WTC11 (cell line): ENCODE results near the gene FCSK.

Experiments used
- CTCF ChIP-seq: fragments of 200-600 bp; IDR thresholded peaks from 2 replicates; pipeline ENCODE4 v1.8.0; 2022; ENCODE audit warnings: antibody characterized with exemption
- NR2C2 ChIP-seq: sonication (generic); formaldehyde crosslinking; IDR thresholded peaks from 2 replicates; pipeline ENCODE4 v1.8.0; 2022; ENCODE audit warnings: mild to moderate bottlenecking, missing genetic modification reagents
- RELA ChIP-seq: sonication (generic); formaldehyde crosslinking; IDR thresholded peaks from 2 replicates; pipeline ENCODE4 v1.8.1; 2022; ENCODE audit warnings: missing genetic modification reagents, mild to moderate bottlenecking, borderline replicate concordance
- STAT6 ChIP-seq: sonication (generic); formaldehyde crosslinking; conservative IDR thresholded peaks from 2 replicates; pipeline ENCODE4 v1.8.1; 2023; ENCODE audit warnings: mild to moderate bottlenecking, low read depth, missing genetic modification reagents, moderate library complexity
- ZBTB43 ChIP-seq: sonication (generic); formaldehyde crosslinking; IDR thresholded peaks from 2 replicates; pipeline ENCODE4 v1.8.1; 2023; ENCODE audit warnings: mild to moderate bottlenecking, missing genetic modification reagents

GRCh38 chr16:70441406-70441990 is 12.9 kb upstream of the FCSK start:
- TF ChIP-seq RELA (CRISPR knock-in tag) = no peak
- TF ChIP-seq CTCF = no peak
- no peak for TF ChIP-seq NR2C2 (CRISPR knock-in tag)
- TF ChIP-seq ZBTB43 (CRISPR knock-in tag) = no peak
- no peak for TF ChIP-seq STAT6
